Adrenal gland (tissue), 12 donors: ENCODE data around the gene LRRC8E. TPM values are rescaled to one million over a fixed set of nuclear protein-coding genes. Genes with fewer than 3 reads are reported as not detected.

Experiments
- DNase-seq, 7 donors: peaks; one replicate each; pipeline ENCODE4 v3.0.0-alpha.2; 2019 to 2020
- H3K27ac ChIP-seq, 5 donors: fragments of 200-600 bp; sonication (generic) in 4 of 5; 1 replicate in 3 of 5; 2 replicates in 2 of 5; pipeline versions ENCODE4 v1.5.1 to v1.8.0; 2016 to 2020; ENCODE audit warnings: mild to moderate bottlenecking in 1 of 5
- H3K27me3 ChIP-seq: fragments of 200-600 bp; 2 replicates; pipeline ENCODE4 v1.8.0; 2021
- H3K36me3 ChIP-seq, 2 donors: fragments of 200-600 bp; replicated peaks in 1 of 2; 1 replicate in 1 of 2; 2 replicates in 1 of 2; pipeline versions ENCODE4 v1.5.1 to v1.8.0; 2018 to 2022
- H3K4me1 ChIP-seq, 2 donors: fragments of 200-600 bp; replicated peaks in 1 of 2; 1 replicate in 1 of 2; 2 replicates in 1 of 2; pipeline versions ENCODE4 v1.5.1 to v1.8.0; 2018 to 2021
- H3K4me3 ChIP-seq, 4 donors: fragments of 200-600 bp; sonication (generic) in 3 of 4; one replicate each; pipeline ENCODE4 v1.5.1; 2016 to 2018
- H3K9me3 ChIP-seq, 3 donors: fragments of 200-600 bp; sonication (generic) in 1 of 3; replicated peaks in 1 of 3; 1 replicate in 2 of 3; 2 replicates in 1 of 3; pipeline versions ENCODE4 v1.5.1 to v1.8.0; 2016 to 2021
- CTCF ChIP-seq, 6 experiments: fragments of 450-650 bp in 4 of 6; fragments of 200-600 bp in 2 of 6; sonication (generic) in 1 of 6; IDR thresholded peaks; 1 replicate in 5 of 6; 2 replicates in 1 of 6; pipeline versions ENCODE4 v1.5.1 to v1.8.0; 2016 to 2021; ENCODE audit warnings: antibody characterized with exemption in 6 of 6, mild to moderate bottlenecking in 2 of 6, moderate library complexity in 1 of 6
- POLR2A ChIP-seq, 2 donors: fragments of 450-650 bp; IDR thresholded peaks; one replicate each; pipeline ENCODE4 v1.6.1; 2017; ENCODE audit warnings: antibody characterized with exemption in 2 of 2, mild to moderate bottlenecking in 2 of 2, moderate library complexity in 1 of 2
- WGBS, 4 donors: extraction: QIAGEN DNeasy Blood & Tissue Kit in 2 of 4; methylation state at CpG; one replicate each; pipeline versions ENCODE4 v1.1.5 to v1.1.7; 2013 to 2017; 5-methylcytosine and 5-hydroxymethylcytosine counted together
- intact Hi-C, 2 donors: fragments of 100-400 bp; cut with DNase I; formaldehyde crosslinking; loops; one replicate each; pipeline versions ENCODE4 v1.14.1 to v1.15.0; 2022 to 2023
- polyA plus RNA-seq, 3 donors: library from polyadenylated mRNA; stranded (reverse); fragments of 200-250 nt in 2 of 3; fragments of 350-450 nt in 1 of 3; fragmentation: Illumina TruSeq in 1 of 3; extraction: RNeasy Lipid Tissue Mini Kit (QIAGEN cat#74804) in 1 of 3; gene quantifications; one replicate each; pipeline ENCODE4 v1.2.3, GENCODE V29; 2013 to 2014
- total RNA-seq, 9 donors: library from RNA; depleted of rRNA in 4 of 9; stranded (reverse); fragments of >200 nt in 4 of 9; fragments of 120-200 nt in 1 of 9; fragmentation: NEBNext Ultra II Directional in 1 of 9; extraction: Animal tissue kit (Norgen Biotek cat#: 25700) in 1 of 9; gene quantifications; one replicate each; pipeline versions ENCODE4 v1.1.0 to v1.2.4, GENCODE V29; 2013 to 2023
- donor health status: healthy with polysubstance abuse.
- donor health status: Bipolar disorder and iron deficiency.
- donor health status: DM: yes; HTN: yes; CAD: no.
- donor health status: DM: no; HTN: no; CAD: no.
- donor health status: DM: no; HTN: no; CAD: no.
- donor health status: DM: yes; HTN: yes; CAD: no.

The LRRC8E gene
- total and polyA plus RNA-seq, 12 donors = 0.67 to 22.9 (median 11.2) TPM

- no peaks in the 10 kb centered on the region for H3K36me3 ChIP-seq
- H3K9me3 ChIP-seq = no peaks in the 10 kb centered on the region
- H3K4me1 ChIP-seq = peaks cover 8 to 10% of the 10 kb centered on the region in 2 donors
- intact Hi-C loops = no loop called here
- H3K4me3 ChIP-seq = no peak overlapping the region
- no peaks in the 10 kb centered on the region for H3K27me3 ChIP-seq
- DNase-seq = no peak
- 96 to 97% (median 96%) methylated on average over 16 of the region's 16 CpGs for WGBS, 4 donors
- TF ChIP-seq POLR2A (IDR thresholded peaks at IDR 0.05) (no peak), CTCF (IDR thresholded peaks at IDR 0.05) (no peak)
- H3K27ac ChIP-seq = no peak overlapping the region
Measured at GRCh38 chr19:7898967-7899366, 10.7 kb downstream of the LRRC8E start.

GRCh38 chr19:7899751-7900378, 11.6 kb downstream of the LRRC8E start:
- intact Hi-C loops = loop anchor here in 1 of 2 donors (5.0 kb wide), 1 partner anchor 38 kb away; no protein-coding TSS in a partner anchor
- WGBS, 4 donors = 93 to 96% (median 95%) methylated on average over 11 to 34 of the region's 34 CpGs
- TF ChIP-seq POLR2A (IDR thresholded peaks at IDR 0.05) (no peak), CTCF (IDR thresholded peaks at IDR 0.05) (no peak)
- DNase-seq = peak in 2 of 7 donors; percentile 22 to 32
- H3K36me3 ChIP-seq = no peaks in the 10 kb centered on the region
- H3K4me1 ChIP-seq = peaks cover 14 to 15% of the 10 kb centered on the region in 2 donors
- no peaks in the 10 kb centered on the region for H3K27me3 ChIP-seq
- H3K4me3 ChIP-seq = no peak overlapping the region
- no peak overlapping the region for H3K27ac ChIP-seq
- H3K9me3 ChIP-seq = no peaks in the 10 kb centered on the region

GRCh38 chr19:7900401-7900870, 12.1 kb downstream of the LRRC8E start:
- intact Hi-C loops = loop anchor here in 1 of 2 donors (5.0 kb wide), 1 partner anchor 38 kb away; no protein-coding TSS in a partner anchor
- WGBS, 4 donors = 89 to 94% (median 91%) methylated on average over 6 to 21 of the region's 21 CpGs
- H3K9me3 ChIP-seq = no peaks in the 10 kb centered on the region
- peak in 2 of 7 donors; percentile 30 to 33 for DNase-seq
- H3K27me3 ChIP-seq = no peaks in the 10 kb centered on the region
- peaks cover 20 to 21% of the 10 kb centered on the region in 2 donors for H3K4me1 ChIP-seq
- H3K4me3 ChIP-seq = no peak overlapping the region
- H3K36me3 ChIP-seq = no peaks in the 10 kb centered on the region
- no peak overlapping the region for H3K27ac ChIP-seq
- TF ChIP-seq CTCF (IDR thresholded peaks at IDR 0.05) = no peak

- TF ChIP-seq CTCF (IDR thresholded peaks at IDR 0.05) (no peak), POLR2A (IDR thresholded peaks at IDR 0.05) (no peak)
- H3K4me3 ChIP-seq = no peak overlapping the region
- H3K36me3 ChIP-seq = no peaks in the 10 kb centered on the region
- no peaks in the 10 kb centered on the region for H3K9me3 ChIP-seq
- H3K4me1 ChIP-seq = peaks cover 20 to 25% of the 10 kb centered on the region in 2 donors
- H3K27me3 ChIP-seq = no peaks in the 10 kb centered on the region
- intact Hi-C loops = loop anchor here in 1 of 2 donors (5.0 kb wide), 1 partner anchor 39 kb away; no protein-coding TSS in a partner anchor
- H3K27ac ChIP-seq = no peak overlapping the region
- DNase-seq = peak in 1 of 7 donors; percentile 21
- WGBS, 4 donors = 81 to 92% (median 87%) methylated on average over 2 to 3 of the region's 3 CpGs
Measured at GRCh38 chr19:7900931-7901330, 12.6 kb downstream of the LRRC8E start.
